H9 (cell line): ENCODE results near the gene CCDC185. TPM values are rescaled to one million over a fixed set of nuclear protein-coding genes. Genes with fewer than 3 reads are reported as not detected.

Experiments
- DNase-seq: peaks from one replicate; pipeline ENCODE4 v3.0.0-alpha.2; 2017
- H2AFZ ChIP-seq: one replicate; pipeline ENCODE4 v1.6.1; 2013; ENCODE audit warnings: mild to moderate bottlenecking, low read length, control low read depth, moderate library complexity
- H2AK5ac ChIP-seq: 2 replicates; pipeline ENCODE4 v1.6.1; 2013; ENCODE audit warnings: low read length, control low read depth, mixed read lengths; ENCODE audit not compliant: insufficient read length
- H2BK120ac ChIP-seq: one replicate; pipeline ENCODE4 v1.6.1; 2013; ENCODE audit warnings: low read depth, mild to moderate bottlenecking, low read length, control low read depth, inconsistent platforms; ENCODE audit not compliant: poor library complexity, severe bottlenecking
- H2BK12ac ChIP-seq: 2 replicates; pipeline ENCODE4 v1.6.1; 2013; ENCODE audit warnings: low read length, control low read depth, mixed read lengths, low read depth; ENCODE audit not compliant: insufficient read length
- H2BK15ac ChIP-seq: 2 replicates; pipeline ENCODE4 v1.6.1; 2013; ENCODE audit warnings: low read depth, low read length, control low read depth
- H2BK20ac ChIP-seq: one replicate; pipeline ENCODE4 v1.6.1; 2013; ENCODE audit warnings: low read depth, mild to moderate bottlenecking, low read length, control low read depth, inconsistent platforms; ENCODE audit not compliant: poor library complexity, severe bottlenecking
- H2BK5ac ChIP-seq: 2 replicates; pipeline ENCODE4 v1.6.1; 2013; ENCODE audit warnings: low read length, control low read depth, mixed read lengths; ENCODE audit not compliant: insufficient read length
- H3K14ac ChIP-seq: 2 replicates; pipeline ENCODE4 v1.6.1; 2013; ENCODE audit warnings: low read length, control low read depth; ENCODE audit not compliant: insufficient read depth
- H3K18ac ChIP-seq: 2 replicates; pipeline ENCODE4 v1.6.1; 2013; ENCODE audit warnings: low read depth, mild to moderate bottlenecking, mixed read lengths, low read length, control low read depth; ENCODE audit not compliant: insufficient read length
- H3K23ac ChIP-seq: 2 replicates; pipeline ENCODE4 v1.6.1; 2013; ENCODE audit warnings: low read length, control low read depth, mixed read lengths, low read depth; ENCODE audit not compliant: insufficient read length
- H3K23me2 ChIP-seq: 2 replicates; pipeline ENCODE4 v1.6.1; 2013; ENCODE audit warnings: low read depth, mild to moderate bottlenecking, mixed read lengths, low read length, control low read depth; ENCODE audit not compliant: insufficient read length, poor library complexity, severe bottlenecking
- H3K27ac ChIP-seq: 2 replicates; pipeline ENCODE4 v1.5.1; 2013; ENCODE audit warnings: low read length, control low read depth, mixed read lengths, low read depth; ENCODE audit not compliant: insufficient read length
- H3K27me3 ChIP-seq: 2 replicates; pipeline ENCODE4 v1.6.1; 2013; ENCODE audit warnings: low read length, control low read depth, inconsistent platforms; ENCODE audit not compliant: insufficient read depth
- H3K4ac ChIP-seq: 2 replicates; pipeline ENCODE4 v1.6.1; 2013; ENCODE audit warnings: low read depth, mild to moderate bottlenecking, control low read depth, inconsistent platforms, low read length, moderate library complexity
- H3K4me1 ChIP-seq: 2 replicates; pipeline ENCODE4 v1.6.1; 2013; ENCODE audit warnings: low read length, control low read depth, inconsistent platforms; ENCODE audit not compliant: insufficient read depth
- H3K4me2 ChIP-seq: 2 replicates; pipeline ENCODE4 v1.6.1; 2013; ENCODE audit warnings: low read length, control low read depth, mixed read lengths; ENCODE audit not compliant: insufficient read length, insufficient read depth
- H3K56ac ChIP-seq: 2 replicates; pipeline ENCODE4 v1.6.1; 2013; ENCODE audit warnings: low read depth, mild to moderate bottlenecking, mixed read lengths, low read length, control low read depth; ENCODE audit not compliant: insufficient read length
- H3K79me1 ChIP-seq: 2 replicates; pipeline ENCODE4 v1.6.1; 2013; ENCODE audit warnings: low read depth, mild to moderate bottlenecking, moderate library complexity, low read length, control low read depth, inconsistent platforms; ENCODE audit not compliant: insufficient read depth, poor library complexity, severe bottlenecking
- H3K79me2 ChIP-seq: 2 replicates; pipeline ENCODE4 v1.6.1; 2013; ENCODE audit warnings: low read length, control low read depth, inconsistent platforms; ENCODE audit not compliant: insufficient read depth
- H3K9ac ChIP-seq: 2 replicates; pipeline ENCODE4 v1.6.1; 2013; ENCODE audit warnings: low read length, control low read depth, mixed read lengths; ENCODE audit not compliant: insufficient read length; ENCODE audit errors: extremely low read depth
- H3K9me3 ChIP-seq: one replicate; pipeline ENCODE4 v1.6.1; 2013; ENCODE audit warnings: low read depth, low read length, inconsistent platforms; ENCODE audit not compliant: control insufficient read depth
- H3T11ph ChIP-seq: one replicate; pipeline ENCODE4 v1.6.1; 2013; ENCODE audit warnings: mild to moderate bottlenecking, low read length, control low read depth, inconsistent platforms
- H4K20me1 ChIP-seq: one replicate; pipeline ENCODE4 v1.6.1; 2013; ENCODE audit not compliant: control insufficient read depth, insufficient read length, insufficient read depth
- H4K5ac ChIP-seq: 2 replicates; pipeline ENCODE4 v1.6.1; 2013; ENCODE audit warnings: low read depth, mild to moderate bottlenecking, mixed read lengths, low read length, control low read depth; ENCODE audit not compliant: insufficient read length
- H4K8ac ChIP-seq: replicated peaks from 2 replicates; pipeline ENCODE4 v1.6.1; 2013; ENCODE audit warnings: low read length, control low read depth, mixed read lengths, low read depth; ENCODE audit not compliant: insufficient read length
- H4K91ac ChIP-seq: 2 replicates; pipeline ENCODE4 v1.6.1; 2013; ENCODE audit warnings: low read depth, mild to moderate bottlenecking, moderate library complexity, mixed read lengths, low read length, control low read depth; ENCODE audit not compliant: insufficient read length
- H3K27ac Mint-ChIP-seq, 3 experiments: 2 replicates in 2 of 3; 3 replicates in 1 of 3; pipeline ENCODE4 v1.8.0; 2020 to 2021; ENCODE audit warnings: mixed read lengths in 3 of 3, mild to moderate bottlenecking in 1 of 3, moderate library complexity in 1 of 3
- H3K27me3 Mint-ChIP-seq: 2 replicates; pipeline ENCODE4 v1.8.0; 2021; ENCODE audit warnings: low read depth, mild to moderate bottlenecking, moderate library complexity, mixed read lengths
- H3K36me3 Mint-ChIP-seq, 3 experiments: 2 replicates in 2 of 3; 3 replicates in 1 of 3; pipeline ENCODE4 v1.8.0; 2020 to 2021; ENCODE audit warnings: low read depth in 3 of 3, mixed read lengths in 3 of 3; ENCODE audit not compliant: insufficient read depth in 1 of 3
- H3K4me1 Mint-ChIP-seq, 2 experiments: 2 replicates each; pipeline ENCODE4 v1.8.0; 2020; ENCODE audit warnings: mixed read lengths in 2 of 2
- H3K4me3 Mint-ChIP-seq, 2 experiments: 2 replicates in 1 of 2; 3 replicates in 1 of 2; pipeline ENCODE4 v1.8.0; 2020 to 2021; ENCODE audit warnings: mild to moderate bottlenecking in 2 of 2, mixed read lengths in 2 of 2, moderate library complexity in 1 of 2
- H3K9me3 Mint-ChIP-seq, 2 experiments: 2 replicates in 1 of 2; 3 replicates in 1 of 2; pipeline ENCODE4 v1.8.0; 2020; ENCODE audit warnings: mild to moderate bottlenecking in 2 of 2, mixed read lengths in 2 of 2, moderate library complexity in 1 of 2
- WGBS: extraction: QIAGEN DNeasy Blood & Tissue Kit; methylation state at CpG from one replicate; pipeline ENCODE4 v1.1.7; 2013; ENCODE audit warnings: missing lambda C conversion rate, low lambda C conversion rate, mixed read lengths; ENCODE audit not compliant: insufficient read length; ENCODE audit errors: extremely low coverage; 5-methylcytosine and 5-hydroxymethylcytosine counted together
- total RNA-seq: library from RNA; stranded (reverse); gene quantifications from 2 replicates; pipeline ENCODE4 v1.2.1, GENCODE V29; 2021
- TF ChIP-seq, protein P1 (sequence below): fragments of 200-600 bp; sonication (generic); conservative IDR thresholded peaks from 3 replicates; pipeline ENCODE4 v1.8.0; 2021; ENCODE audit warnings: antibody characterized with exemption, mild to moderate bottlenecking

Gene CCDC185
- total RNA-seq, 1 experiment from 2014 or later = not detected

DNA sequence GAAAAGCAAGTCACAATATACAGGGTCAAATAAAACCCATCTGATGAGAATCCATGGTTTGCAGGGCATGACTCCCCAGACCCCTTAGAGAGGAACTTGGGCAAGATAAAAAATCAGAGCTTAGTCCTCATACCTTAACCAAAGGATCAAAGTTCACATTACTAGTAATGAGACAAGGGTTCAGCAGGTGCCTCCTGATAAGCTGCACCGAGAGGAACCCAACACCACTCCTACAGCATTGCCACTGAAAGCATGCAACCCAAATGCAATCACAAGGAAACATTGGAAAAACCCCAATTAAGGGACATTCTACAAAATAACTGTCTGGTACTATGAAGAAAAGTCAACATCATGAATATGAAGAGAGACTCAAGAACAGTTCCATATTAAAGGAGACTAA is 29.7 kb downstream of the CCDC185 start:
- peaks cover 2% of the 10 kb centered on the region; the same call in 1 of the 2 replicates for H3K27me3 Mint-ChIP-seq
- Histone ChIP-seq H2BK20ac (no peak overlapping the region), H3K9me3 (no peaks in the 10 kb centered on the region), H3K23ac (no peak overlapping the region), H3K23me2 (no peaks in the 10 kb centered on the region), H2BK5ac (no peak overlapping the region), H2AK5ac (no peak overlapping the region), H3K79me1 (no peaks in the 10 kb centered on the region), H2AFZ (no peak overlapping the region), H3K14ac (no peak overlapping the region), H3T11ph (no peak overlapping the region), H3K4ac (no peak overlapping the region), H4K8ac (no peak overlapping the region), H4K20me1 (no peaks in the 10 kb centered on the region), H3K18ac (no peak overlapping the region), H3K4me1 (no peaks in the 10 kb centered on the region), H4K5ac (no peak overlapping the region), H3K79me2 (no peaks in the 10 kb centered on the region), H3K27me3 (no peaks in the 10 kb centered on the region), H2BK120ac (no peak overlapping the region), H4K91ac (no peak overlapping the region), H2BK15ac (no peak overlapping the region), H3K9ac (no peak overlapping the region), H3K56ac (no peak overlapping the region), H3K4me2 (no peak overlapping the region), H2BK12ac (no peak overlapping the region), H3K27ac (no peak overlapping the region)
- H3K36me3 Mint-ChIP-seq = no peaks in the 10 kb centered on the region
- peaks cover 6 to 11% of the 10 kb centered on the region in 2 experiments; a peak in 3 of 4 replicates for H3K4me1 Mint-ChIP-seq
- H3K9me3 Mint-ChIP-seq = no peaks in the 10 kb centered on the region; a peak in 1 of 5 replicates
- DNase-seq = no peak
- TF ChIP-seq, protein P1, sequence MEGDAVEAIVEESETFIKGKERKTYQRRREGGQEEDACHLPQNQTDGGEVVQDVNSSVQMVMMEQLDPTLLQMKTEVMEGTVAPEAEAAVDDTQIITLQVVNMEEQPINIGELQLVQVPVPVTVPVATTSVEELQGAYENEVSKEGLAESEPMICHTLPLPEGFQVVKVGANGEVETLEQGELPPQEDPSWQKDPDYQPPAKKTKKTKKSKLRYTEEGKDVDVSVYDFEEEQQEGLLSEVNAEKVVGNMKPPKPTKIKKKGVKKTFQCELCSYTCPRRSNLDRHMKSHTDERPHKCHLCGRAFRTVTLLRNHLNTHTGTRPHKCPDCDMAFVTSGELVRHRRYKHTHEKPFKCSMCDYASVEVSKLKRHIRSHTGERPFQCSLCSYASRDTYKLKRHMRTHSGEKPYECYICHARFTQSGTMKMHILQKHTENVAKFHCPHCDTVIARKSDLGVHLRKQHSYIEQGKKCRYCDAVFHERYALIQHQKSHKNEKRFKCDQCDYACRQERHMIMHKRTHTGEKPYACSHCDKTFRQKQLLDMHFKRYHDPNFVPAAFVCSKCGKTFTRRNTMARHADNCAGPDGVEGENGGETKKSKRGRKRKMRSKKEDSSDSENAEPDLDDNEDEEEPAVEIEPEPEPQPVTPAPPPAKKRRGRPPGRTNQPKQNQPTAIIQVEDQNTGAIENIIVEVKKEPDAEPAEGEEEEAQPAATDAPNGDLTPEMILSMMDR = no peak
- no CpG with 5 or more reads among the region's 1 CpG for WGBS
- no peak overlapping the region for H3K4me3 Mint-ChIP-seq
- no peak overlapping the region for H3K27ac Mint-ChIP-seq
